HEK293T (cell line): Measurements from ENCODE around the gene HRG.

Experiments
- CTCF ChIA-PET: fragments of 350-600 bp; formaldehyde crosslinking; extraction: SDS; loops from one replicate; lab custom pipeline; 2021; ENCODE audit warnings: antibody characterized with exemption, inconsistent platforms; lab: Yijun Ruan, JAX
- POLR2A ChIA-PET: fragments of 350-600 bp; formaldehyde crosslinking; extraction: SDS; loops from one replicate; lab custom pipeline; 2020; ENCODE audit warnings: antibody characterized with exemption, inconsistent platforms; lab: Yijun Ruan, JAX
- DNase-seq: peaks from one replicate; pipeline ENCODE4 v3.0.0; 2012; ENCODE audit warnings: mixed read lengths; ENCODE audit errors: extremely low spot score
- ARNT ChIP-seq: fragments of 450-650 bp; IDR thresholded peaks from 2 replicates; pipeline ENCODE4 v1.6.1; 2017; ENCODE audit warnings: mild to moderate bottlenecking
- BHLHE40 ChIP-seq: fragments of 450-650 bp; IDR thresholded peaks from 2 replicates; pipeline ENCODE4 v1.6.1; 2016; ENCODE audit warnings: mild to moderate bottlenecking, moderate library complexity, borderline replicate concordance
- CTBP1 ChIP-seq: fragments of 450-650 bp; IDR thresholded peaks from 2 replicates; pipeline ENCODE4 v1.6.1; 2016; ENCODE audit warnings: borderline replicate concordance
- ELF4 ChIP-seq: fragments of 450-650 bp; IDR thresholded peaks from 2 replicates; pipeline ENCODE4 v1.6.1; 2017; ENCODE audit warnings: antibody characterized with exemption
- FOXA1 ChIP-seq: fragments of 450-650 bp; IDR thresholded peaks from 2 replicates; pipeline ENCODE4 v1.6.1; 2016; ENCODE audit warnings: mild to moderate bottlenecking
- FOXK2 ChIP-seq: fragments of 450-650 bp; IDR thresholded peaks from 2 replicates; pipeline ENCODE4 v1.6.1; 2016; ENCODE audit warnings: mild to moderate bottlenecking
- FOXM1 ChIP-seq: fragments of 450-650 bp; IDR thresholded peaks from 2 replicates; pipeline ENCODE4 v1.6.1; 2017; ENCODE audit warnings: mild to moderate bottlenecking, borderline replicate concordance
- HDGF ChIP-seq: fragments of 450-650 bp; IDR thresholded peaks from 2 replicates; pipeline ENCODE4 v1.6.1; 2017; ENCODE audit warnings: antibody characterized with exemption, borderline replicate concordance
- L3MBTL2 ChIP-seq: fragments of 450-650 bp; conservative IDR thresholded peaks from 2 replicates; pipeline ENCODE4 v1.6.1; 2016; ENCODE audit warnings: mild to moderate bottlenecking
- LEF1 ChIP-seq: fragments of 450-650 bp; IDR thresholded peaks from 2 replicates; pipeline ENCODE4 v1.6.1; 2017; ENCODE audit warnings: mild to moderate bottlenecking, borderline replicate concordance
- NFRKB ChIP-seq: fragments of 450-650 bp; IDR thresholded peaks from 2 replicates; pipeline ENCODE4 v1.6.1; 2016; ENCODE audit warnings: mild to moderate bottlenecking, moderate library complexity
- SP1 ChIP-seq: fragments of 450-650 bp; IDR thresholded peaks from 2 replicates; pipeline ENCODE4 v1.6.1; 2017
- SUZ12 ChIP-seq: fragments of 450-650 bp; IDR thresholded peaks from 2 replicates; pipeline ENCODE4 v1.6.1; 2016; ENCODE audit warnings: mild to moderate bottlenecking
- TARDBP ChIP-seq: fragments of 450-650 bp; IDR thresholded peaks from 2 replicates; pipeline ENCODE4 v1.6.1; 2016
- ZNF384 ChIP-seq: fragments of 450-650 bp; IDR thresholded peaks from 2 replicates; pipeline ENCODE4 v1.6.1; 2016
- TF ChIP-seq, protein P1 (sequence below): fragments of 450-650 bp; IDR thresholded peaks from 2 replicates; pipeline ENCODE4 v1.6.1; 2016

HRG gene

GRCh38 chr3:186619787-186620212, 46.0 kb upstream of the HRG start:
- POLR2A ChIA-PET = no interaction called here
- CTCF ChIA-PET = no interaction called here
- no peak for DNase-seq
- TF ChIP-seq FOXA1 (no peak), CTBP1 (no peak), LEF1 (no peak), ZNF384 (no peak), SP1 (no peak), FOXM1 (no peak), NFRKB (no peak)

GRCh38 chr3:186620213-186621092, 45.4 kb upstream of the HRG start:
- no peak for TF ChIP-seq L3MBTL2
- no peak for TF ChIP-seq FOXK2
- TF ChIP-seq FOXM1 = no peak
- no peak for TF ChIP-seq CTBP1
- TF ChIP-seq ELF4 = no peak
- TF ChIP-seq BHLHE40 = no peak
- TF ChIP-seq NFRKB = no peak
- TF ChIP-seq ARNT = no peak
- TF ChIP-seq LEF1 = no peak
- TF ChIP-seq, protein P1, sequence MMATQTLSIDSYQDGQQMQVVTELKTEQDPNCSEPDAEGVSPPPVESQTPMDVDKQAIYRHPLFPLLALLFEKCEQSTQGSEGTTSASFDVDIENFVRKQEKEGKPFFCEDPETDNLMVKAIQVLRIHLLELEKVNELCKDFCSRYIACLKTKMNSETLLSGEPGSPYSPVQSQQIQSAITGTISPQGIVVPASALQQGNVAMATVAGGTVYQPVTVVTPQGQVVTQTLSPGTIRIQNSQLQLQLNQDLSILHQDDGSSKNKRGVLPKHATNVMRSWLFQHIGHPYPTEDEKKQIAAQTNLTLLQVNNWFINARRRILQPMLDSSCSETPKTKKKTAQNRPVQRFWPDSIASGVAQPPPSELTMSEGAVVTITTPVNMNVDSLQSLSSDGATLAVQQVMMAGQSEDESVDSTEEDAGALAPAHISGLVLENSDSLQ = no peak
- no peak for TF ChIP-seq TARDBP
- no peak for DNase-seq
- ChIA-PET CTCF (no interaction called here), POLR2A (no interaction called here)

GRCh38 chr3:186621894-186622650, 43.7 kb upstream of the HRG start:
- no peak for TF ChIP-seq BHLHE40
- no peak for TF ChIP-seq FOXK2
- TF ChIP-seq FOXA1 = no peak
- no peak for TF ChIP-seq LEF1
- TF ChIP-seq ZNF384 = no peak
- no peak for TF ChIP-seq FOXM1
- TF ChIP-seq SUZ12 = no peak
- TF ChIP-seq CTBP1 = no peak
- TF ChIP-seq L3MBTL2 = no peak
- TF ChIP-seq TARDBP = no peak
- TF ChIP-seq ARNT = no peak
- no peak for TF ChIP-seq ELF4
- TF ChIP-seq HDGF = no peak
- TF ChIP-seq, protein P1 = no peak
- no peak for TF ChIP-seq SP1
- TF ChIP-seq NFRKB = no peak
- CTCF ChIA-PET = no interaction called here

DNA sequence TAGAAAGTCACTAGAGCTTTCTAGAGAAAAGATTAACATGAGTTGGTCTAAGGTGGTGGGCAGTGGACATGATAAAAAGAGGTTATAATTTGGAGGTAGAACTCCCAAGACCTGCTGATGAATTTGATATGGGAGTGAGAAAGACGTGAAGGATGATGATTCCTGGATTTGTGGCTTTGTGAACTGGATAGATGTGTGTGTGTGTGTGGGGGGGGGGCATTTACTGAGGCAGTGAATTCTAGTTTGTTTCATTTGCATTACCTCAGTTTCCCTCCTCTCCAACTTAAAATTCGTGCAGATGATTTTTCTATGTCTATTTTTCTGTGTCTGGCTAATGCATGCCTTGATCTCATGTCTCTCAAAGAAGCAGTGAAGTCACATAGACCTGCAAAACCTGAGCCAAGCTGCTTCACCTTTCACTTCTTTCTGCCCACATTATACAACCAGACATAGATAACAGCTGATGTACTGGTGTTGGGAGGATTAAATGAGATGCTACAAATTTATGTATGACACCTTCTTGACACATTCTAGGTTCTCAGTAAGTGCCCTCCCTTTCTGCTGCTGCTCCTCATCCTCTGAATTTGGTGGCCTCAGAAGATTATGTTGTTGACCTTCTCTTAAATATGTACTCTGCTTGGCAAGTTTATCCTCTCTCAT, 43.0 kb upstream of the HRG start:
- CTCF ChIA-PET = no interaction called here
- DNase-seq = no peak
- TF ChIP-seq BHLHE40 (no peak), L3MBTL2 (no peak), FOXK2 (no peak)
- POLR2A ChIA-PET = no interaction called here

More at GRCh38 chr3:186621894-186622650, 43.7 kb upstream of the HRG start:
- no peak for DNase-seq
- POLR2A ChIA-PET = no interaction called here

- CTCF ChIA-PET = interaction anchor here (0.7 kb wide), 1 partner anchor 10 kb away, joined by 4 read pairs; no protein-coding TSS in a partner anchor
- TF ChIP-seq HDGF (no peak), ELF4 (no peak), SP1 (no peak)
- POLR2A ChIA-PET = no interaction called here
- DNase-seq = no peak
Observed at GRCh38 chr3:186624598-186624997, 41.2 kb upstream of the HRG start.

DNA sequence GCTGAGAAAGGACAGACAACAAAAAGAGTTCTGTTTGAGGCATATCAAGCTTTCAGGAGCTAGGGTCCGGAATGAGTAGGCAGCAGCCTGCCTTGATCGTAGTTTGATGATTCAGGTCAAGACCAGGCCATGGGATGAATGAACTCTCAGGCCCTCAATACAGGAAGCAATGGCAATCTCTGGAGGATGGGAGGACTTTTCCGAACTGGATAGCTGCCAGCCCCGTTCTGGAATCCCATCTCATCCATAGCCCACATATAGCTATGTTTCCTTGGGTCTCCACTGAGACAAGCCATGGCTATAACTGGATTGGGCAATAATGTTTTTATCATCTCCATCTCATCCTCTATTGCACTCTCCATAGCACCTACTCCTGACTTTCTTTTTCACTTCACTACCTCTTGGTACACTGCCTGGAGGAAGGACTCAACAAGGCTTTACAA, 40.2 kb upstream of the HRG start:
- CTCF ChIA-PET = no interaction called here
- POLR2A ChIA-PET = no interaction called here
- TF ChIP-seq TARDBP = no peak
- no peak for TF ChIP-seq L3MBTL2
- TF ChIP-seq ARNT = no peak
- TF ChIP-seq ELF4 = no peak
- no peak for TF ChIP-seq FOXM1
- TF ChIP-seq FOXK2 = no peak
- no peak for TF ChIP-seq FOXA1
- TF ChIP-seq LEF1 = no peak
- no peak for TF ChIP-seq BHLHE40
- no peak for DNase-seq
